HG03135 (cell line): ENCODE data around the gene ACSL3.
"Not testable (repeated sequence)": the region's sequence is repeated elsewhere in the genome, so short reads cannot be mapped to it uniquely, and the experiment has no call there.

Source experiments
- ATAC-seq: cut with Tn5 transposase; IDR thresholded peaks from one replicate; pipeline ENCODE4 v1.9.1; 2021; ENCODE audit warnings: mild to moderate bottlenecking, moderate library complexity; ENCODE audit not compliant: unreplicated experiment

Gene ACSL3

GRCh38 chr2:222851956-222852617 is 8.7 kb upstream of the ACSL3 start:
- ATAC-seq = no peak

- ATAC-seq = no peak
These were observed 5.8 kb upstream of the ACSL3 start for GRCh38 chr2:222854773-222855700.

- no peak for ATAC-seq
These were observed 837 bp upstream of the ACSL3 start for GRCh38 chr2:222859786-222860612.

DNA sequence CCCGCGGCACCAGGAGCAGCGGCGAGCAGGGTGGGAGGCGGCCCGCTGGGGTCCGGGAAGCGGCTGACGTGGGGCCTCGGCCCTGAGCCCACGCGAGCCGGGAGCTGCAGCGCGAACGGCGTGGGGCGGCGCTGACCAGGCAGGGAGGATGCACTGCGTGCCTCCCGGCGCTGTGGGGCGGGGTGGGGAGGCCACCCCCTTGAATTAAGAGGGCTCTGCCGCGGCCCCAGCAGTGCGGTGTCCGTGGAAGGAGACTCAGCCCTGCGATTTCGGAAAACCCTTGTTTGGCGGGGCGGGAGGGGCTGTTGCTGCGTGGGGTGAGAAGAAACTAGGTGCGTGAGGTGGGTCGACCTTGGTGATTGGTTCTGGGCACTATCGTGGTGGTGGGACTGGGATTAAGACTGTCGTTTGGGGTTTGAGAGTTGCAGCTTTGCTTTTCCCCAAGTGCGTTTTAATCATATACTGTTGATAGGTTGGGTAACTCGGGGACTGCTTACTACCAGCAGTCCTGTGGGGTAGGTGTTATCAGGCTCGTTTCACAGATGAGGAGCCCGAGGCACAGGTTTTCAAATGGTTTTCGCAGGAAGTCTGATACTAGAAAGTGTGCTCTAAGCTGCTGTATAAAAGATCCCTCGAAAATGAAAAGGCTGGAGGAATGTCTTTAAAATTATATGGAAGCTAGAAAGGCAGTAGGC is 722 bp downstream of the ACSL3 start:
- ATAC-seq = peak; percentile 36

- ATAC-seq = no peak
These were observed 1.5 kb downstream of the ACSL3 start for GRCh38 chr2:222862106-222862908.

- no peak for ATAC-seq
These were observed 2.2 kb downstream of the ACSL3 start for GRCh38 chr2:222862909-222863544.

GRCh38 chr2:222864296-222864695 is 3.5 kb downstream of the ACSL3 start:
- ATAC-seq = no peak

- ATAC-seq = no peak
These were observed 4.5 kb downstream of the ACSL3 start for GRCh38 chr2:222865301-222865700.

- ATAC-seq = no peak
These were observed 5.6 kb downstream of the ACSL3 start for GRCh38 chr2:222866358-222866960.

DNA sequence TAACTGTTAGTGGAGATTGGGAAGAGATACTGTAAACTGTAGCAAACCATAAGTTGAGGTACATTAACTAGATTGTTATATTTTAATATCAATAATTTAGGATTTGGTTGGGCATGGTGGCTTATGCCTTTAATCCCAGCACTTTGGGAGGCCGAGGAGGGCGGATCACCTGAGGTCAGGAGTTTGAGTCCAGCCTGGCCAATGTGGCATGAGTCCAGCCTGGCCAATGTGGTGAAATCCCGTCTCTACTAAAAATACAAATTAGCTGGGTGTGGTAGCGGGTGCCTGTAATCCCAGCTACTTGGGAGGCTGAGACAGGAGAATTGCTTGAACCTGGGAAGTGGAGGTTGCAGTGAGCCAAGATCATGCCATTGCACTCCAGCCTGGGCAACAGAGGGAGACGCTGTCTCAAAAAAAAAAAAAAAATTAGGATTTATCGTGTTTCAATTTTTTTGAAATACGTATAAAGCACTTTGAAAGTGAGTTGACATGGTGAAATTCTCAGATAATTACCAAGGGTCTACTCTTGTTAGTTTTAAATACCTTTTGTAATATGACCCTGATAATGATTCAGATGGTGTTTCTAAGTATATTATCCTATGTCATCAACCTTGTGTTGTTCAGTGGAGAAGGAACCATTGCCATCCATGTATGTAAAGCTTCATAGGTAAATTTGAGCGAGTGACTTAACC is 7.9 kb downstream of the ACSL3 start:
- ATAC-seq = not testable (repeated sequence)

DNA sequence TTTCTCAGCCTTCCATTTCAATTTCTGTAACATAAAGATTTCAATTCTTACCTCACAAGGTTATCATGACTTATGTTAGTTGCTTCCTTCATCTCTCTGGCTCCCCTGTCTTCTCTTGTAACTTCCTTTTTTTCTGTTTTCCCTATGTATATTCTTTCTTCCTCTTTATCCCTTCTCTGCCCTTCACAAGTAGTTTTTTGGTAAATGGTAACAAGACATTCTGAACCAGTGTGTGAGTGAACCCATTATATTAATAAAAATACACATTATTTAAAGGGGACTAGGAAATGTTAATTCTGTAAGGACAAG is 8.4 kb downstream of the ACSL3 start:
- ATAC-seq = no peak

- no peak for ATAC-seq
These were observed 10.5 kb downstream of the ACSL3 start for GRCh38 chr2:222871291-222871690.

DNA sequence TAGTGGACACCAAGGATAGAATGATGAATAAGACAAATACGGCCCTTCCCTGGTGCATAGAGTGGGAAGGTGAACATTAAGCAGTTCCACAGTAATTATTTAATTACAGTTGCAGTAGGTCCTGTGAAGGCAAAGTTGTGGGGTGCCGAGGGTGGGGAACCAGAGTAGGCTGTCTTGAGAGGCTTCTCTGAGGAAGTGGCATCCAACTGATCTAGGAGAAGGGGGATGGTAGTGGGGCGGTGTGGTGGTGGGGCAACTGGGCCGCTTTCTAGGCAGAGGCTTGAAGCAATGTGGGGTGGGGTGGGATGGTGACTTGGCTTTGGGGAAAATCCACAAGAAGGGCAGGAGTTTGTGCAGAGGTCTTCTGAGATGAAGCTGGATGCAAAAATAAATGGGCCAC is 11.7 kb downstream of the ACSL3 start:
- no peak for ATAC-seq

GRCh38 chr2:222875482-222875881 is 14.6 kb downstream of the ACSL3 start:
- no peak for ATAC-seq

- no peak for ATAC-seq
These were observed 16.1 kb downstream of the ACSL3 start for GRCh38 chr2:222876947-222877346.

- no peak for ATAC-seq
These were observed 16.9 kb downstream of the ACSL3 start for GRCh38 chr2:222877556-222878300.

DNA sequence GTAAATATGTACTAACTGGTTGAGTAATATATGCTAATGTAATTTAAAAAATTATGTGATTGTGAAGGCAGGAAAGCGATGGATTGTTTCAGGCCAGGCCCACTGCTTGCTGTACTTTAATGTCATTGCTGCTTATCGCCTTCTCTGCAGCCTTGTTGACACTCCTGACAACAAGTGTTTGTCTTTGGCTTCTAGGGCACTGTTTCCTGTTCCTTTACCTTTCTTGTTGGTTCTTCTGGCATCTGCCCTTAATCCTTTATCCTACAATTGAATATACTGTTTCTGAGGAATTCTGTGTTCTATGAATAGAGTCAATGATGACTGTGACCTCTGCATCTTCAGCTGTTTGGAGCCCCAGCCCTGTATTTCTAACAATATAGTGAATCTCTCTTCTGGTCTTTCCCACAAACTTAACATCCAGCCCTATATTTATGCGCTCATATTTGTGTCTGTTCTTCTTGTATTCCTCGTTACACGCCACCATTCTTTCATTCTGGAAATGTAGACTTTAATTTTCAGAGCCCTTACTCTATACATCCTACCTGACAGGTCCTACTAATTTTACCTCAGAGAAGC is 17.6 kb downstream of the ACSL3 start:
- ATAC-seq = no peak
